ENCODE measurements around the gene PCNA. TPM values are rescaled to one million over a fixed set of nuclear protein-coding genes. Genes with fewer than 3 reads are reported as not detected.

The PCNA gene
- total RNA-seq, 2 experiments from 2014 or later = 600 to 627 TPM

GRCh38 chr20:5119143-5119434, 669 bp downstream of the PCNA start:
- Mint-ChIP-seq H3K36me3 (ENCODE audit: low read depth) (peaks cover 49% of the 10 kb centered on the region), H3K4me1 (ENCODE audit: low read depth) (peaks cover 44% of the 10 kb centered on the region), H3K27ac (peak overlapping the region; percentile 94), H3K9me3 (no peaks in the 10 kb centered on the region), H3K27me3 (no peaks in the 10 kb centered on the region), H3K4me3 (peak overlapping the region; percentile 90)
- POLR2A ChIA-PET = interaction anchor here (0.5 to 2.7 kb wide), 21 partner anchors 8 to 828 kb away, joined by 3 to 14 read pairs (median 3); no protein-coding TSS in a partner anchor
- intact Hi-C loops (cut with micrococcal nuclease) = no loop called here
- DNase-seq (no peak), ATAC-seq (no peak)
- no peak for TF ChIP-seq CTCF (IDR thresholded peaks at IDR 0.05)
- CTCF ChIA-PET = interaction anchor here (0.7 to 1.5 kb wide), 3 partner anchors 10 to 74 kb away, joined by 3 read pairs; no protein-coding TSS in a partner anchor

- Mint-ChIP-seq H3K4me3 (peak overlapping the region; percentile 90), H3K27ac (peak overlapping the region; percentile 94), H3K4me1 (ENCODE audit: low read depth) (peaks cover 47% of the 10 kb centered on the region), H3K36me3 (ENCODE audit: low read depth) (peaks cover 53% of the 10 kb centered on the region), H3K9me3 (no peaks in the 10 kb centered on the region), H3K27me3 (no peaks in the 10 kb centered on the region)
- no peak for TF ChIP-seq CTCF (IDR thresholded peaks at IDR 0.05)
- intact Hi-C loops (cut with micrococcal nuclease) = no loop called here
- no peak for ATAC-seq
- CTCF ChIA-PET = interaction anchor here (0.7 to 1.3 kb wide), 3 partner anchors 8 to 75 kb away, joined by 3 to 9 read pairs (median 3); partner anchors contain the start of gene CDS2
- POLR2A ChIA-PET = interaction anchor here (0.5 to 3.4 kb wide), 12 partner anchors 11 to 908 kb away, joined by 3 to 14 read pairs (median 4); no protein-coding TSS in a partner anchor
- DNase-seq = peak; percentile 17
Measured at GRCh38 chr20:5118220-5119142, 1.3 kb downstream of the PCNA start.

- POLR2A ChIA-PET = interaction anchor here (0.6 to 3.4 kb wide), 9 partner anchors 10 to 455 kb away, joined by 3 to 14 read pairs (median 3); no protein-coding TSS in a partner anchor
- no peaks in the 10 kb centered on the region for H3K27me3 Mint-ChIP-seq
- no peaks in the 10 kb centered on the region for H3K9me3 Mint-ChIP-seq
- TF ChIP-seq CTCF (IDR thresholded peaks at IDR 0.05) = no peak
- CTCF ChIA-PET = interaction anchor here (1.3 kb wide), 1 partner anchor 10 kb away, joined by 9 read pairs; the partner anchor contains the start of gene CDS2
- DNase-seq = no peak
- H3K4me1 Mint-ChIP-seq (ENCODE audit: low read depth) = peaks cover 49% of the 10 kb centered on the region
- intact Hi-C loops (cut with micrococcal nuclease) = no loop called here
- H3K27ac Mint-ChIP-seq = peak overlapping the region; percentile 94
- no peak for ATAC-seq
- H3K4me3 Mint-ChIP-seq = peak overlapping the region; percentile 90
- H3K36me3 Mint-ChIP-seq (ENCODE audit: low read depth) = peaks cover 63% of the 10 kb centered on the region
Measured at GRCh38 chr20:5116875-5117274, 2.9 kb downstream of the PCNA start.

- Mint-ChIP-seq H3K27ac (peak overlapping the region; percentile 89), H3K36me3 (ENCODE audit: low read depth) (peaks cover 70% of the 10 kb centered on the region), H3K9me3 (no peaks in the 10 kb centered on the region), H3K4me3 (peak overlapping the region; percentile 90), H3K4me1 (ENCODE audit: low read depth) (peaks cover 45% of the 10 kb centered on the region), H3K27me3 (no peaks in the 10 kb centered on the region)
- POLR2A ChIA-PET = interaction anchor here (0.5 to 1.2 kb wide), 3 partner anchors 21 to 313 kb away, joined by 3 read pairs; no protein-coding TSS in a partner anchor
- CTCF ChIA-PET = interaction anchor here (1.1 to 1.3 kb wide), 3 partner anchors 54 to 108 kb away, joined by 3 to 4 read pairs (median 4); no protein-coding TSS in a partner anchor
- ATAC-seq (no peak), DNase-seq (no peak)
- intact Hi-C loops (cut with micrococcal nuclease) = no loop called here
- TF ChIP-seq CTCF (IDR thresholded peaks at IDR 0.05) = no peak
Measured at GRCh38 chr20:5114403-5114802, 5.4 kb downstream of the PCNA start.

All from activated CD8-positive, alpha-beta T cell treated with anti-CD3 and anti-CD28 coated beads for 36 hours (primary cell).